Breast epithelium (tissue), 4 donors: ENCODE results near the gene WWOX. TPM values are rescaled to one million over a fixed set of nuclear protein-coding genes. Genes with fewer than 3 reads are reported as not detected.

Source experiments
- DNase-seq, 2 donors: peaks; one replicate each; pipeline ENCODE4 v3.0.0-alpha.2; 2019; ENCODE audit warnings: low spot score in 2 of 2
- H3K27ac ChIP-seq, 2 donors: fragments of 200-600 bp; sonication (generic) in 1 of 2; one replicate each; pipeline ENCODE4 v1.5.1; 2016 to 2019; ENCODE audit warnings: mild to moderate bottlenecking in 1 of 2
- H3K27me3 ChIP-seq, 2 donors: fragments of 200-600 bp; sonication (generic) in 1 of 2; one replicate each; pipeline versions ENCODE4 v1.5.1 to v1.6.0; 2017 to 2019; ENCODE audit warnings: control low read depth in 1 of 2, mild to moderate bottlenecking in 1 of 2
- H3K36me3 ChIP-seq: fragments of 200-600 bp; one replicate; pipeline ENCODE4 v1.5.1; 2019
- H3K4me1 ChIP-seq, 2 donors: fragments of 200-600 bp; sonication (generic); one replicate each; pipeline ENCODE4 v1.5.1; 2016 to 2019; ENCODE audit warnings: control low read depth in 1 of 2
- H3K4me3 ChIP-seq, 3 donors: fragments of 200-600 bp; sonication (generic); 1 replicate in 2 of 3; 2 replicates in 1 of 3; pipeline ENCODE4 v1.5.1; 2016 to 2019; ENCODE audit warnings: mild to moderate bottlenecking in 3 of 3, moderate library complexity in 2 of 3
- H3K9me3 ChIP-seq, 2 donors: fragments of 200-600 bp; sonication (generic) in 1 of 2; one replicate each; pipeline ENCODE4 v1.5.1; 2016 to 2019; ENCODE audit warnings: control low read depth in 1 of 2
- CTCF ChIP-seq, 3 donors: fragments of 450-650 bp; IDR thresholded peaks; one replicate each; pipeline ENCODE4 v1.5.1; 2016 to 2017; ENCODE audit warnings: antibody characterized with exemption in 3 of 3, mild to moderate bottlenecking in 3 of 3, moderate library complexity in 3 of 3
- POLR2A ChIP-seq: fragments of 450-650 bp; IDR thresholded peaks from one replicate; pipeline ENCODE4 v1.6.1; 2016; ENCODE audit warnings: antibody characterized with exemption, mild to moderate bottlenecking, moderate library complexity
- POLR2AphosphoS5 ChIP-seq, 3 donors: sonication (generic); formaldehyde crosslinking; IDR thresholded peaks; one replicate each; pipeline ENCODE4 v1.6.1; 2017; ENCODE audit warnings: antibody characterized with exemption in 3 of 3
- intact Hi-C: fragments of 100-400 bp; cut with DNase I; formaldehyde crosslinking; loops from one replicate; pipeline ENCODE4 v1.15.1; 2023; ENCODE audit warnings: low total_unique reads
- total RNA-seq, 3 donors: library from RNA; depleted of rRNA; stranded (reverse); fragments of >200 nt; gene quantifications; one replicate each; pipeline ENCODE4 v1.1.0, GENCODE V29; 2016

The WWOX gene
- total RNA-seq, 3 donors from 2014 or later: 42.9 to 73.6 (median 43.4) TPM

GRCh38 chr16:79072517-79072916 is 973.1 kb downstream of the WWOX start:
- intact Hi-C loops: no loop called here
- H3K36me3 ChIP-seq: no peaks in the 10 kb centered on the region
- no peaks in the 10 kb centered on the region for H3K4me1 ChIP-seq
- TF ChIP-seq POLR2A (no peak), CTCF (IDR thresholded peaks at IDR 0.05) (no peak), POLR2AphosphoS5 (IDR thresholded peaks at IDR 0.05) (no peak)
- no peak overlapping the region for H3K4me3 ChIP-seq
- no peak for DNase-seq
- H3K9me3 ChIP-seq: no peaks in the 10 kb centered on the region
- H3K27ac ChIP-seq: no peak overlapping the region
- no peaks in the 10 kb centered on the region for H3K27me3 ChIP-seq

- no peak for DNase-seq
- intact Hi-C loops: no loop called here
- TF ChIP-seq CTCF (IDR thresholded peaks at IDR 0.05): no peak
- no peak for TF ChIP-seq POLR2AphosphoS5 (IDR thresholded peaks at IDR 0.05)
- no peak for TF ChIP-seq POLR2A
- Histone ChIP-seq H3K36me3 (no peaks in the 10 kb centered on the region), H3K4me1 (no peaks in the 10 kb centered on the region), H3K27me3 (no peaks in the 10 kb centered on the region), H3K27ac (no peak overlapping the region), H3K9me3 (no peaks in the 10 kb centered on the region), H3K4me3 (no peak overlapping the region)
Observed at GRCh38 chr16:79073566-79073965, 974.1 kb downstream of the WWOX start.

- H3K9me3 ChIP-seq: no peaks in the 10 kb centered on the region
- no peaks in the 10 kb centered on the region for H3K4me1 ChIP-seq
- H3K27ac ChIP-seq: no peak overlapping the region
- no peak for DNase-seq
- no peaks in the 10 kb centered on the region for H3K36me3 ChIP-seq
- no peaks in the 10 kb centered on the region for H3K27me3 ChIP-seq
- TF ChIP-seq POLR2A (no peak), CTCF (IDR thresholded peaks at IDR 0.05) (no peak), POLR2AphosphoS5 (IDR thresholded peaks at IDR 0.05) (no peak)
- no peak overlapping the region for H3K4me3 ChIP-seq
- intact Hi-C loops: no loop called here
Observed at GRCh38 chr16:79074541-79074940, 975.1 kb downstream of the WWOX start.

- H3K36me3 ChIP-seq: no peaks in the 10 kb centered on the region
- intact Hi-C loops: no loop called here
- H3K4me1 ChIP-seq: no peaks in the 10 kb centered on the region
- H3K4me3 ChIP-seq: no peak overlapping the region
- no peaks in the 10 kb centered on the region for H3K9me3 ChIP-seq
- no peaks in the 10 kb centered on the region for H3K27me3 ChIP-seq
- no peak overlapping the region for H3K27ac ChIP-seq
- DNase-seq: no peak
- TF ChIP-seq CTCF (IDR thresholded peaks at IDR 0.05) (no peak), POLR2A (no peak), POLR2AphosphoS5 (IDR thresholded peaks at IDR 0.05) (no peak)
Observed at GRCh38 chr16:79074951-79075350, 975.5 kb downstream of the WWOX start.

- Histone ChIP-seq H3K36me3 (no peaks in the 10 kb centered on the region), H3K27me3 (no peaks in the 10 kb centered on the region), H3K27ac (no peak overlapping the region), H3K9me3 (no peaks in the 10 kb centered on the region), H3K4me3 (no peak overlapping the region), H3K4me1 (no peaks in the 10 kb centered on the region)
- no peak for DNase-seq
- intact Hi-C loops: no loop called here
- TF ChIP-seq POLR2A (no peak), POLR2AphosphoS5 (IDR thresholded peaks at IDR 0.05) (no peak), CTCF (IDR thresholded peaks at IDR 0.05) (no peak)
Observed at GRCh38 chr16:79076047-79076767, 976.8 kb downstream of the WWOX start.
